Suprapubic skin (tissue), 4 donors: Measurements from ENCODE around the gene TMTC1. TPM values are rescaled to one million over a fixed set of nuclear protein-coding genes. Genes with fewer than 3 reads are reported as not detected.

Source experiments
- DNase-seq, 2 donors: peaks; one replicate each; pipeline ENCODE4 v3.0.0-alpha.2; 2019; ENCODE audit warnings: low spot score in 2 of 2
- H3K27ac ChIP-seq: fragments of 200-600 bp; sonication (generic); one replicate; pipeline ENCODE4 v1.5.1; 2019
- H3K27me3 ChIP-seq: fragments of 200-600 bp; sonication (generic); one replicate; pipeline ENCODE4 v1.5.1; 2019
- H3K36me3 ChIP-seq: fragments of 200-600 bp; sonication (generic); one replicate; pipeline ENCODE4 v1.5.1; 2019
- H3K4me1 ChIP-seq: fragments of 200-600 bp; sonication (generic); one replicate; pipeline ENCODE4 v1.5.1; 2019
- H3K4me3 ChIP-seq: fragments of 200-600 bp; sonication (generic); one replicate; pipeline ENCODE4 v1.5.1; 2019; ENCODE audit warnings: mild to moderate bottlenecking
- H3K9me3 ChIP-seq: fragments of 200-600 bp; sonication (generic); one replicate; pipeline ENCODE4 v1.5.1; 2019
- CTCF ChIP-seq, 2 donors: fragments of 200-600 bp in 1 of 2; fragments of 450-650 bp in 1 of 2; sonication (generic) in 1 of 2; IDR thresholded peaks; one replicate each; pipeline ENCODE4 v1.5.1; 2016 to 2019; ENCODE audit warnings: antibody characterized with exemption in 2 of 2, mild to moderate bottlenecking in 1 of 2, moderate library complexity in 1 of 2
- EP300 ChIP-seq: sonication (generic); formaldehyde crosslinking; IDR thresholded peaks from one replicate; pipeline ENCODE4 v1.6.1; 2017; ENCODE audit warnings: antibody characterized with exemption
- POLR2A ChIP-seq, 2 donors: fragments of 450-650 bp; IDR thresholded peaks; one replicate each; pipeline ENCODE4 v1.6.1; 2017; ENCODE audit warnings: antibody characterized with exemption in 2 of 2, mild to moderate bottlenecking in 2 of 2, moderate library complexity in 2 of 2
- POLR2AphosphoS5 ChIP-seq, 3 donors: sonication (generic); formaldehyde crosslinking; IDR thresholded peaks; one replicate each; pipeline ENCODE4 v1.6.1; 2017; ENCODE audit warnings: antibody characterized with exemption in 3 of 3
- WGBS: methylation state at CpG from one replicate; pipeline ENCODE4 v1.1.5; 2018; 5-methylcytosine and 5-hydroxymethylcytosine counted together
- total RNA-seq, 4 donors: library from RNA; depleted of rRNA; stranded (reverse); fragments of >200 nt; gene quantifications; one replicate each; pipeline ENCODE4 v1.1.0, GENCODE V29; 2016

The TMTC1 gene
- total RNA-seq, 4 donors from 2014 or later: 11.0 to 25.8 (median 19.5) TPM

DNA sequence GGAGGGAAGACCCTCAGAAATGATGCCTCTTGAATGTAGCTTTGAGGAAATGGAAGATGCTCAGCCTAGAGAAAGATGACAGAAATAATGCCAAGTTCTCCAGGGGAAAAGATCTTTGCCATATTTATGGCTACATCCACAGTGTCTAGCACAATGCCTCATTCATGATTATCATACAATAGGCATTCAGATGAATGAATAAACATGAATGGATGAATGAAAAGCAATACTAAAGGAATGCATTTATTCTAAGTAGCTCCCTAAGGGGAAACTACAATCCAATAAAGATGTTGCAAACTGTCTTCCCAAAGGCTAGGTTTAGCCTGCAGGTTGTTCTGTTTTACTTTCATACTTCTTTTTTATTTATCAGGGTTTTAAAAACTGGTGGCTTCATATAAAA is 12.0 kb downstream of the TMTC1 start:
- no peak for DNase-seq

GRCh38 chr12:29771165-29771564 is 12.6 kb downstream of the TMTC1 start:
- no peak overlapping the region for H3K4me3 ChIP-seq
- no peak overlapping the region for H3K27ac ChIP-seq
- no peaks in the 10 kb centered on the region for H3K27me3 ChIP-seq
- no peak for DNase-seq
- TF ChIP-seq POLR2AphosphoS5 (IDR thresholded peaks at IDR 0.05): no peak
- TF ChIP-seq EP300: no peak
- no peak for TF ChIP-seq POLR2A (IDR thresholded peaks at IDR 0.05)
- no peak for TF ChIP-seq CTCF (IDR thresholded peaks at IDR 0.05)
- no peaks in the 10 kb centered on the region for H3K9me3 ChIP-seq
- WGBS: 83% methylated on average over 3 of the region's 3 CpGs
- H3K4me1 ChIP-seq: peaks cover 9% of the 10 kb centered on the region
- H3K36me3 ChIP-seq: no peaks in the 10 kb centered on the region

More for the DNA sequence above, 12.0 kb downstream of the TMTC1 start:
- Histone ChIP-seq H3K4me1 (peaks cover 9% of the 10 kb centered on the region), H3K9me3 (no peaks in the 10 kb centered on the region), H3K4me3 (no peak overlapping the region), H3K27me3 (no peaks in the 10 kb centered on the region), H3K36me3 (no peaks in the 10 kb centered on the region), H3K27ac (no peak overlapping the region)
- TF ChIP-seq EP300 (no peak), POLR2A (IDR thresholded peaks at IDR 0.05) (no peak), CTCF (IDR thresholded peaks at IDR 0.05) (no peak), POLR2AphosphoS5 (IDR thresholded peaks at IDR 0.05) (no peak)

GRCh38 chr12:29769162-29769858 is 14.4 kb downstream of the TMTC1 start:
- DNase-seq: no peak
- Histone ChIP-seq H3K36me3 (no peaks in the 10 kb centered on the region), H3K27me3 (no peaks in the 10 kb centered on the region)

DNA sequence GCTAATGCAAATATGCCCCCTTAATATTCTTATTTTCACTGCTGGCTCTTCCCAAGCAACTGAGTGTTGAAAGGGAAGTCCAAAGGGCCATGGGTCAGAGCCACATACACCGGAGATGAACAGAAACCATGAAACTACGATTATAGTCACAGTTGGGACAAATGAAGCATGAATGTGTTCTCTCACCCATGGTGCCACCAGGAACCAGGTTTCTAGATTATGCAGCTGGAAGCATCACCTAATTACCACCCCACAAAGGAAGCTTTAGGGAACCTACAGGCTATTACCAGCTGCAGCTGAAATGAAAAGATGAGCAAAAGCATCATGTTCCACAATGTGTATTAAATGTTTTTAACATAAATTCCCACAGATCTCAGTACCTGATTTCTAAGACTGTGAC is 15.4 kb downstream of the TMTC1 start:
- Histone ChIP-seq H3K27me3 (no peaks in the 10 kb centered on the region), H3K9me3 (no peaks in the 10 kb centered on the region), H3K4me3 (no peak overlapping the region), H3K4me1 (peaks cover 10% of the 10 kb centered on the region), H3K36me3 (no peaks in the 10 kb centered on the region), H3K27ac (no peak overlapping the region)
- 45% methylated on average over 2 of the region's 2 CpGs for WGBS
- no peak for TF ChIP-seq EP300
- TF ChIP-seq CTCF (IDR thresholded peaks at IDR 0.05): no peak
- no peak for TF ChIP-seq POLR2AphosphoS5 (IDR thresholded peaks at IDR 0.05)
- TF ChIP-seq POLR2A (IDR thresholded peaks at IDR 0.05): no peak
- no peak for DNase-seq

More at GRCh38 chr12:29769162-29769858, 14.4 kb downstream of the TMTC1 start:
- TF ChIP-seq POLR2AphosphoS5 (IDR thresholded peaks at IDR 0.05): no peak
- TF ChIP-seq CTCF (IDR thresholded peaks at IDR 0.05): no peak
- no peak overlapping the region for H3K4me3 ChIP-seq
- no peaks in the 10 kb centered on the region for H3K9me3 ChIP-seq
- 69% methylated on average over 4 of the region's 4 CpGs for WGBS
- peaks cover 9% of the 10 kb centered on the region for H3K4me1 ChIP-seq
- H3K27ac ChIP-seq: no peak overlapping the region

DNA sequence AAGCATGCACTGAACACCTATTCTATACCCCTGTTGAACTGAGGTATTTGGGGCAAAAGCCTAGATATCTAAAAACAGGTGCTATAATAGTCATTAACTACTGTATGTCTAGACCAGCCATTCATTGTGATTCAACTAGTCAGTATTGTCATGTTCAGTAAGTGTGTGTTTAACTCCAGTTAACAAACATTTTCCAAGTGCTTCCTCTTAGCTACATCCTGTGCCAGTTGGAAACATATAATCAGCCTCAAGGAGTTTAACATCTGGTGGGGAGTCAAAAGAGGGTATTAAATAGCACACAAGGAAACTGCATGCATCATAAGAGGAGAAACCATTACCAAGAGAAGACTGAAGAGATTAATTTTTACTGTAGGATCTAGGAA is 20.4 kb downstream of the TMTC1 start:
- H3K27me3 ChIP-seq: no peaks in the 10 kb centered on the region
- TF ChIP-seq POLR2AphosphoS5 (IDR thresholded peaks at IDR 0.05) (no peak), POLR2A (IDR thresholded peaks at IDR 0.05) (no peak), CTCF (IDR thresholded peaks at IDR 0.05) (no peak), EP300 (no peak)
- peaks cover 12% of the 10 kb centered on the region for H3K4me1 ChIP-seq
- DNase-seq: no peak
- H3K27ac ChIP-seq: no peak overlapping the region
- H3K9me3 ChIP-seq: no peaks in the 10 kb centered on the region
- no peak overlapping the region for H3K4me3 ChIP-seq
- H3K36me3 ChIP-seq: no peaks in the 10 kb centered on the region
